ENCODE measurements around the gene CTNND1.

Gene CTNND1

DNA sequence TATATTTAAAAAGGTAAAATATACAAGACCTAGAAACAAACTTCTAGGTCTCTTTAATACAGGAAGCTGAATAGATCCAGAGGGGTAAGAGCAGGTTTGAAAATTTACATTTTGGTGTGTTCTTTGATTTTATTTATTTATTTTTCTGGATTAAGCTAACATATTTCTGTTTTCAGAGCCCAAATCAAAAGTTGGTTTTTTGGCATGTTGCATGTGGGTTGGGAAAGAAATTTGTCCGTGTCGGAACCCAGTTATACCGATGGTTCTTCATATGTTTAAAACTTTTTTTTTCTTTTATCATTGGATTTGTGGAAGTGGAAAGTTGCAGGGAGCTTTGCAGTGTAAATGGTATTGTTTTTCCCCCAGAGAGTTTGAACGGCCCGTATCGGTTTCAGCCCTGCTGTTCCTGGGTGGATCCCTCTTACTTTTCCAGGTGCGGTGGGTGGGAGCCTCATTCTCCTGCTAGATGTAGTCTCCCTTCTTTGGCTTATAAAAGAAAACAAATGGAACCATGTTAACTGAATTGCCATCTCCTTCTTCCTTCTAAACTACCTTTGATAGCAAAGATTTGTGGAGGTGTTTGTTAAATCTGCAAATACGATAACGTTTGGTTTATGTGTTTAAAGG lies 746 bp downstream of the CTNND1 start:
- no peak for DNase-seq

DNA sequence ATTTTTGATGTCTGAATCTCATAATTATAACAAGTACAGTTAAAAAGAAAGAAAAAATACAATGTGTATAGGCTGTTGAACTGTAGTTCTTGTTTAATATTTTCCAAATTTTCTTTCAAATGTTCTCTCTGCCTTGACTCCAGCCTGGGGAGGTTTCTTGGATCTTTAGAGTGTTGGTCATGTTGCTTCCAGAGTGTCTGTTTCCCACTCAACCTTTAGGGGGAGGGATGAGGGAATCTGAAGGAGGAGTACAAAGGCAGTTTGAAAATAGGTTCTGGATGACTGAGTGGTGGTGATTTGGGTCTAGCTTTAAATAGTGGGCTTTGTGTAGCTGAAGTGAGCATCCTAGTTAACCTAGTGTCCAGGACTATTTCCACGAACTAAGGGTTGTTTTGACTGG lies 2.0 kb downstream of the CTNND1 start:
- peak; percentile 36 for DNase-seq

DNA sequence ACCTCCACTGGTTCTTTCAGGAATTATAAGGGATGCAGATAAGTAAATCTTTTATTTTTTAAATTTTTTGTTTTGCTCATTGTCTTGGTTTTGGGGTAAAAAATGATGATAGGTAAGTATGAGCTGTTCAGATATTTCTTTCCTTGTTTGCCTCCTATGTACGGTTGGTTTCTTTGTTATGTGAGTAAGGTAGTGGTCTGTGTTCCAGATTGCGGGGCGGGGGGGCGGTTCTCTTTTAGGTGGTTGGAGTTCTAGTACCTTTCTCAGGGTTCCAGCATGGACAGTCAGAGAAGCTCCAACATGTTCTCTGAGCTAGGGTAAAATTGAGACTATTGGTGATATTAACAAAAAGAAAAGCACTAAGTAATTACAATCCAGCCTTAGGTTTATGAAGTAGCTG lies 2.4 kb downstream of the CTNND1 start:
- DNase-seq = no peak

DNA sequence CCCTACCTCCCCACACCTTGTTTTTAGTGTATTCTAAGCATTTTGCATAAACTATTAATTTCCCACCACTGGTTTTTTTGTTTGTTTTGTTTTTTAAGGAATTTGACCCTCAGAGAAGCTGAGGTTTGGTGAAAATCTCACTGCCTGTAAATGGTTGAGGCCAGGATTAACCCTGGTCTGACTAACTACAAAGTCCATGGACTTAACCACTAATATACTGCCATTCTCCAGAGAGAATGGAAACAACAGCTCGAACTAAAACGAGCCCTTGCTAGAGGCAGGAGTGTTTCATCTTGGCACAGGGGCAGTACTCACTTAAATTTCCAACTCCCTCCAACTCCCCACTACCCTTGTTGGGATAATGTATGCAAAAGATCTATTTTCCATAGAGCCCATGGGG lies 3.0 kb downstream of the CTNND1 start:
- no peak for DNase-seq

DNA sequence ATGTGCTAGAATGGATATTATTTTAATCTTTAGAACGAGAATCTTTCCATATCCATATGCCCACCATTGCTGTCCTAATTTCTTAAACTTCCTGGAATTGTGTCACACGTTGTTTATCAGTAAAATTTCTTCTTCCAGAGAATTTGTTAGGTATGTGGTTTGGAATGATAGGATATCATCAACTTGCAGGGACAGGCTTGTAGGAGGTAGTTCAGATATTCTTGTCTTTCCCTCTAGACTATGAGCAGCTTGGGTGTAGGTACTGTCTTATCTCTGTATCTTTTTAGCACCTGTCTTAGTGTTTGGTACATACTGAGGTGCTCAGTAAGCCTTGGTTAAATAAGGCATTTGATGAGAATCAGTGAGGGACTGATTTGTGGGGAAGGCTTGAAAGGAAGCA lies 3.4 kb downstream of the CTNND1 start:
- DNase-seq = no peak

DNA sequence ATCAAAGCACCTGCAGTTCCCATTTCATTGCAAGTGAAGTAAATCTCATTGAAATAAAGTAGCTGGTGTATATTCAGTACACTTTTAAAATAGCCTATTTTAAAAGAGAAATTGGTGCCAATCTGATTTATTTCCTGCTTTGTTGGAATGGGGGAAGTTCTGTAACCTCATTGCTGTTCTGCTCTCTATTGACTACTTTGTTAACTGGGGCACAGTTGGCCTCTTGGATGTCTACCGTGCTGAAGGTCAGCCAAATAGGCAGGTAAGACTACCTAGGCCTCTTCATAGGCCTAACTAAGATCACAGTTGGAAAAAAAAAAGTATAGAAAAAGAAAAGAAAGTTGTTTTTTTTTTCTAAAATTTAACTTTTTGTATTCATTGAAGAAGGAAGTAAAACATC lies 9.2 kb downstream of the CTNND1 start:
- DNase-seq = no peak

DNA sequence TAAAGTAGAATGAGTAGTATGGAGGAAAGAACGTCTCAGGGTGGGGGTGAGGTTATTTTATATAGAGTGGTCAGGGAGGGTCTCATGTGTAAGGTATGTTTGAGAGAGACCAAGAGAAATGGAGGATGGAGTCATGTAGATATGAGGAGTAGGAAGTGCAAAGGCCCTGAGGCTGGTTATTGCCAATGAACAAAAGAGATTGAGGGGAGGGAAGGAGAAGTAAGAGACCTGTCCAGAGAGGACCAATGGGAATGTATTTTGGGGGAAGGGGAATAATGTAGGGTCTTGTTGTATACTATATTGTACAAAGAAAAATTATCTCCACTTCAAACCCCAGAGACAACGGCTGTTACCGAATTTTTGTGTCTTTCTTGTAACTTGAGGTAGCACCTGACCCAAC lies 9.8 kb downstream of the CTNND1 start:
- DNase-seq = no peak

DNA sequence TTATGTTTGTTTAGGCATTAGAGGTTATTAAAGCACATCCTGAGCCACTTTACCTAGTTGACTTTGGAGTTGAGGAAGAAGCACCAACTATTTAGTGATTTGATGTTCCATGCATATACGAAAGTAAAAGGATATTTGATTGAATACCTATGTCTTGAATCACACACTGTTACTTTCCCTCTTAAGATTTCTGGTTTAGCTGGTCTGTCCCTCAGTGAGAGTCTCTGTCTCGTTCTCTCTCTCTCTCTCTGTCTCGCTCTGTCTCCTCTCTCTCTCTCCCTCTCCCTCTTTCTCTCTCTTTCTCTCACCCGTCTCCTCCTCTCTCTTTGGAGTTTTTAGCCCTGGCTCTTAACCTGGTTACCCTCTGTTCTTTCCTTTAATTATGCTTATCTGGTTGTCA lies 11.0 kb downstream of the CTNND1 start:
- DNase-seq = peak; percentile 29

DNA sequence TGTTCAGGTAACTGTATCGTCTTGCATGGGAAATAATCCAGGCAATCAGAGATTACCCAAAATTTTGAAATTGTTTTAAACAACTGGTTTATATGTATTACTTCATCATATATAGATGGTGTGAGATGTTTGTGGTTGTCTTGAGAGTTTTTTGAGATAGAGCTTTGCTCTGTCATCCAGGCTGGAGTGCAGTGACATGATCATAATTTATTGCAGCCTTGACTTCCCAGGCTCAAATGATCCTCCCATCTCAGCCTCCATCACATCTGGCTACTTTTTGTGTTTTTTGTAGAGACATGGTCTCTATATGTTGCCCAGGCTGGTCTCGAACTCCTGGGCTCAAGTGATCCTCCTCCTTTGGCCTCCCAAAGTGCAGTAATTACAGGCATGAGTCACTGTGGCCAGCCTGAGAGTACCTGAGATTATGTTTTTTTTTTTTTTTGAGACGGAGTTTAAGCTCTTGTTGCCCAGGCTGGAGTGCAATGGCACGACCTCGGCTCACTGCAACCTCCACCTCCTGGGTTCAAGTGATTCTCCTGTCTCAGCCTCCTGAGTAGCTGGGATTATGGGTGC lies 11.5 kb downstream of the CTNND1 start:
- DNase-seq = no peak

DNA sequence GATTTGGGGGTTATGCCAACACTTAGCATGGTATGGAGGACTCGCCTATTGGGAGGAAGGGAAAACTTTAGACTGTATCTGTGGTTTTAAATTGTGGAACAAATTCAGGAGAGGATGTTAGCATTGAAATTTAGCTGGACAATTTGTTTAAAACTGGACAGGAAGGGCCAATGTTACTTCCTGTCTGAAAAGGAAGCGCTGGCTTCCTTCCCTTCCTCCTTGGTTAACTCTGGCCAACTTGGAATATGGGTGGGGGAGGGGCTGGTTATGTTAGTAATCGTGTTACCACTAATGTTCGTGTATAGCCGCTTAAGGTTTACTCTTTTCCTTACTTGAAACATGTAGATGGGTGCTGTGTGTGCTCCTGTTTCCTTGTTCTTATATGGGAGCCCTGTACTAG lies 13.9 kb downstream of the CTNND1 start:
- DNase-seq = no peak

DNA sequence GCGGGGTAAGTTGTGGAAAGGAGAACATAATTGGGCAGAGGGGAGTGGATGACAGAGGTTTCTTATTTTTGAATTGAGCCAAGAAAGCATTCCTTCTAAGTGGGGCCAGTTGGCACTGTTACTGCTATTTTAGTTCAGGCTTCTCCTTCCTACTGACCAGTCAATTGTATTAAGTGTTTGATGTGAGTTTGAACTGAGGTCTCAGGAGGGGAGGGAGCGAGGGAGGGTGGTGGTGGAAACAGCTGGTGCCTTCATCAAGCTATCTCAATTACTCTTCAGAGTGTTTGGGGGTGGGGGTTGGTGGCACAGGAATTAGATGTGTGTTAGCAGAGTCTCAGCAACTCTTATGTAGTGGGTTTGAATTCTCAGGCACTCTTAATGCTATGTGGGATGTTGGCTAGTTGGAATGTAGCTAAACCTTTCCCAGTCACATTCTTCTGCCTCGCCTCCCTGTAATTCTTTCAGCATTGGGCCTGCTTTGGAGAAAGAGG lies 14.5 kb downstream of the CTNND1 start:
- DNase-seq = peak; percentile 89

DNA sequence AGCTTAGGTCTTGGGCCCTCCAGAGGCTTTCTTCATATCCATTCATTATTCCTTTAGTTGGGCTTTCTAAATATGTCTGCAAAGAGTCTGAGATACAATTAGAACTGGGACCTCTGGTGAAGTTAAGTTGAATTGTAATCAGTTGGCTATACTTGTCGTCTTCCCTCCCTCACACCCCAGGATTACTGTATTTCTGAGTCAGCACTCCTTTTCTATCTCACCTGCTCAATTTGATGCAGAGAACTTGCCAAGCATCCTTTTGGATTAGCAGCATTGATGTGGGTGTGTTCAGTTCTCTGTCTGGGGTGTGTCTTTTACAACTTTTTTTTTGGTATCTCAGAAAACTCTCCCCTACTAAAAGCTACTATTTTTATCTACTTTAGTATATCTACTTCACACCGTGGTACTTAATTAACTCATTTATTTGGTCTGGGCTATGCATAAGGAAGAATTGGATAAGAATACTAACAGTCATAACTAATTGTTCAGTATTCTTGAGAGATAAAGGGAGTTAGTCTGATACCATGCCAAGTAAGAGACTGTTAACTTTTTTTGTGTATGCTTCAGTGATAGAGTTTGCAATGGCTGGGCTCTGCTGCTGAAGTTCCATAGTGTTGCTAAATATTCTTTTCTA lies 15.1 kb downstream of the CTNND1 start:
- no peak for DNase-seq

DNA sequence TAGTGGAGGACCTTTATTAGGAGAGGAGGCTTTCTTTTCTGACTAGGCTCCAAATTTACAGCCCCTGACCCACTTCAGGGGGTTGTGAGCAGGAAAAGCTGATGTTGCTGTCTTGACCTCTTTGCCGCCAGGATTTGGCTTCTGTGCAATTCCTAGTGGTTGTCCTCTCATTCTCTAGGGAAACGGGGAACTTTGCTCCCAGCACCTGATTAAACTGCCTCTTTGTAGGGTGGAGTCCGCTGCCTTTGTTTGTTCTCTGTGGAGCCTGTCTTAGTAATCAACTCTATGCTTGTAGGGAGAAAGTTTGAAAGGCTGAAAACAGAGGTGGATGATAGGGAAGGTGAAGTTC lies 16.3 kb downstream of the CTNND1 start:
- no peak for DNase-seq

DNA sequence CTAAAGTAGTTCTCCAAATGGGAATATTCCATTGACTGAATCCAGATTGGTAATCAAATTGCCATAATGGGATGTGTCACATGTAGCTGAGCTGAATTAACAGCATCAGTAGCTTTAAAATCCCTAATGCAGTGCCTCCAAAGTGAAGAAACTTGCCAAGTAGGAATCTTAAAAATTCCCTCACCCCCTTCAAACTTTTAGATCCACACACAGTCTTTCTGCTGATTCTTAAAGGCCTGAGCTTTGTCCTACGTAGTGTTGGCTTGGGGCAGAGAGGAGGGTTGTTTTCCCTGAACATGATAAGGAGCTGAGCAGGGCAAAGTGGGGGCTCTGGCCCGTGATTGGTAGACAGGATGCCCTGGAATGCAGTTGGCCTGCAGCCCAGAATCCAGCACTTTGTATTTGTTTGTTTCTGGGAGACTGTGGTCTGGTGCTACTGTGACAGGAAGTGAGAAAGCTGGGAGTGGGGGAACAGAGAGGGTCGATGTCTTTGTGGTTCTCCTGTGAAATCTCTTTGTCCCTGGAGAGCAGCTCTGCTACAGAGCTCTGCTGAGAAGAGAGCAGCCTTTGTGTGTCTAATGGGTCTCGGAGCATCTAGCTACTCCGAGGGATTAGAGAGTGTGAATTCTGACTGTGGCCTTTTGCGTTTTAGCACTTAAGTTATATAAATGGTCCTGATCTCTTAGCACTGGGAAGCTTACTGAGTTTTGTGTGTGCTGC lies 16.9 kb downstream of the CTNND1 start:
- peak; percentile 98 for DNase-seq

DNA sequence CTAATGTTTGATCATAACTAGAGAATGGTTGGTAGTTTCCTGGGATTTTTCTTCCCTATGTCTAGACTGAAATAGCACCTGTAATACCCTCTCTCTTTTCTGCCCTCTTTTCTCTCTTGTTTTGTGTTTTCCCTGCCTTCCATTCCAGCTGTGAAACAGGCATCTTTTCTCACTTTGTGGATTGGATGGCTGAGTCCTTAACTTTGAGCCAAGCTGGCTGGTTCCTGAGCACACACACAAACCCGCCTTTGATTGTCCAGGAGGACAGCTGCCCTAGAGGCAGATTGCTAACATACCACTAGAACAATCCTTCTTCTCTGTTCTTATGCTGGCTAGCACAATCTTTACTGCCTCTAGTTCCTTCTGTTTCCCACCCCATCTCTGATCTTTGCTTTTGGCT lies 17.7 kb downstream of the CTNND1 start:
- DNase-seq = no peak

DNA sequence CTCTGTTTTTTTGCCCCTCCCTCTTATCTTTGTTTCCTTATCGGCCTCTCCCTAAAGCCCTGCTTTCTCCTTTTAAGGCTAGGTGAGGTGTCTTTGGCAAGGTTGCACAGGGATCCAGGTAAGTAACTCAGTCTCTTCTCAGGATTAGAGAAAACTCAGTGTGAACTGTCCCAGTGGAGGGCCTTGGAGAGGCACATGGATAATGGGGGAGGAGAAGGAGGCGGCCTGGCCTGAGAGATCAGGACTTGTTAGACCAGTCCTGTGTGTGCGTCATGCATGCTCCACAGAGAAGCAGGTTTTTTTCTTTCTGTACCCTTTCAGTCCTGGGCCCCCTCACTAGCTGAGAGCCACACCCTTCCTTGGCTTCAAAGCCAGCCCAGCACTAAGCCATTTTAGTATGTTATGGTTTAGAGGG lies 19.9 kb downstream of the CTNND1 start:
- DNase-seq = no peak

DNA sequence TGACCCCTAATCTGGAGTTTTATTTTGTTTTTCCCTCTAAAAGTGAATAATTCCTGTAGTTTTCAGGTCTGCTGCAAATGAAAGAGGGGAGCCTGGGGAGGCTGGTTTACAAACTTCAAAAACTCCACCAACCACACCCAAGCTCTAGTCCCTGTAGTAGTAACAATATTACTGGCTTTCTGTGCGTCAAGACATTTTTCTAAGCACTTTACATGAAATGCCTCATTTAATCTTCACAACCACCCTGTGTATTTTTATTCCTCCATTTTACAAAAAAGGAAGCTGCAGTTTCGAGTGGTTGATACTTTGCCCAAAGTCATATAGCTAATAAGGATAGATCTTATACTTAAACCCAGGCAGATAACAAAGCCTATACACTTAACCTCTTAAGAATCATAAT lies 23.5 kb downstream of the CTNND1 start:
- no peak for DNase-seq

DNA sequence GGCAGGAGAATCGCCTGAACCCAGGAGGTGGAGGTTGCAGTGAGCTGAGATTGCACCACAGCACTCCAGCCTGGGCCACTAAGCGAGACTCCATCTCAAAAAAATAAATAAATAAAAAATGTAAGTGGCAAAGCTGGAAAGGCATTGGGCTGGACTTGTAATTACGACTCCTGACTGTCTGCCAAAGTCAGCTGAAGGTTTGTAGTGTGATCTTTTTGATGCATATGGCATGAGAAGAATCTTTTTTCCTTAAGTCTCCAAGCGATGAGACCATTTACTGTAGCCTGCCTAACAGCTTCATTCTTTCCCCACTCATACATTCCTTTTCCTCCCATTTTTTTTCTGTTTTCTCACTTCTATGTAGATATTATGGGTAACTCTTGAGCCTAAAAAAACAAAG lies 24.8 kb downstream of the CTNND1 start:
- DNase-seq = peak; percentile 54

DNA sequence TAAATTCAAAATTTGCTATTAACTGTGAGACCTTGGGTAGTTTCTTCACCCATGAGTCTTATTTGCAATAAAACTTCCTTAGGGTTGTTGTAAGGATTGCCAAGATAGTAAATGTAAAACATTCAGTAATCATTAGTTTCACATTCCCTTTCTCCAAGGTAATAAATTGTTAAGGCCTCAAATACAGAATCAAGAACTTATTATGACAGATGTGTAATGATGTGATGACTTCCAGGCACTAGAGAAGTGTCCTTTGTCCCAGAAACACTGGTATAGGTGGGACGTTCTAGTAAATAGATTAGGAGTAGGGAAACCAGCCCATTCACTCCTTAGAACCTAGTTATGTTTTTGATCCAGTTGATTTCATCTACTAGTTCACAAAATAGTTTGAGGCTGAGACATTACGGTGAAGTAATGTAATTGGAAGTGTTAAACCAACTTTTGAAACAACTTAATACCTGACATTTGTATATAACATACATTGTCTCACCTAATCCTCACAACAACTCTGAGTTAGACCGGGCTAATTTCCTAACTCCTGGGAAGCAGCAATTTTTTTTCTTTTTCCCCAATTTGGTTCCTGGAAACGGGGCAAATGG lies 25.5 kb downstream of the CTNND1 start:
- DNase-seq = no peak

DNA sequence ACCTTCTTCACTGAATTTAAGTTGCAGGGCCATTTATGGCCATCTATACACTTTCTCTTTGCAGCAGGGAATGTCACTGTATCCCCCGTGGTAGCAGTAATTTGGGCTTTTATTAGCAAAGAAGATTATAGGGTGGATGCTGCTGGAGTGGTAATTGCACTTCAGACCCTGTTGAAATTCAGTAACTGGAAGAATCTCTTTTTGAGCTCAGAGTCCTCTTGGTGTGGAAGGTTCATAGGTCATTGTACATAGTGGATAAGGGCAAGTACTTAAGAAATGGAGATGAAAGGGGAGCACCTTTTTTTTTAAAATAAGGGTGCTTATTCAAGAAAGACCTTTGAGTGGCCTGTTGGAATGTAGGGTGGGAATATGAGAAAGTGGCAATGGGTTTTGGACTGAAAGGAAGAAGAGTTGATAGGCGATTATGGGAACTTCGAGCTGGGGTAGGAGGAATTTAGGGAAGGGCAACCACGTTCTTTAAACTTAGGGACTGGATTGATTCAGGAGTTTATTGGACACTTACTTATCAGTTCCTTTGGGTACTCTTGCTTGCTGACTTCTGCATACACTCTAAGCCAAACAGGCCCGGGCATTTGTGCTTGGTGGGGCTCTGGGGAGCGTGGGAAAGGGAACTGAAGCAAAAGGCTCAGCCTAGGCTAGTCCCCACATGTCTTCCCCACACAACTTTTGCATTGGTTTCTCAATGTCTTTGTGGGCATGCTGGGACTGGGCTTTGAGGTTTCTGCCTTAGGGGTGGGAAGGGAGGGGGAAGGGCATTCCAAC lies 26.5 kb downstream of the CTNND1 start:
- no peak for DNase-seq

DNA sequence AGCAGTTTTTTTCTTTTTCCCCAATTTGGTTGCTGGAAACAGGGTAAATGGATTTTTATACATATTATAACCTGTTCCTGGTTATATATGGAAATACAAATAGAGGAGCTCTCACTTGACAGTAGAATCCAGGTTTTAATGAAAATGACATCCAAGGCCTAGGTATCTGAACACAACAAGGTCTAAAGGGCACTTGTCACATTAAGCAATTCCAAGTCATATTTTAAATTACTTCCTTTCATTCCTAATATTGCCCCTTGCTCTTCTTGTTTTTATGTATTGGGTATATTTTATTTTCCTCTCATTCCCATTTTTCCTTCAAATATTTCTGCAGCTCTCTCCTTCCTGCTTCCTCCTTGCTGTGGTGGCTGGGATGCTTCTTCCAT lies 27.1 kb downstream of the CTNND1 start:
- DNase-seq = no peak

DNA sequence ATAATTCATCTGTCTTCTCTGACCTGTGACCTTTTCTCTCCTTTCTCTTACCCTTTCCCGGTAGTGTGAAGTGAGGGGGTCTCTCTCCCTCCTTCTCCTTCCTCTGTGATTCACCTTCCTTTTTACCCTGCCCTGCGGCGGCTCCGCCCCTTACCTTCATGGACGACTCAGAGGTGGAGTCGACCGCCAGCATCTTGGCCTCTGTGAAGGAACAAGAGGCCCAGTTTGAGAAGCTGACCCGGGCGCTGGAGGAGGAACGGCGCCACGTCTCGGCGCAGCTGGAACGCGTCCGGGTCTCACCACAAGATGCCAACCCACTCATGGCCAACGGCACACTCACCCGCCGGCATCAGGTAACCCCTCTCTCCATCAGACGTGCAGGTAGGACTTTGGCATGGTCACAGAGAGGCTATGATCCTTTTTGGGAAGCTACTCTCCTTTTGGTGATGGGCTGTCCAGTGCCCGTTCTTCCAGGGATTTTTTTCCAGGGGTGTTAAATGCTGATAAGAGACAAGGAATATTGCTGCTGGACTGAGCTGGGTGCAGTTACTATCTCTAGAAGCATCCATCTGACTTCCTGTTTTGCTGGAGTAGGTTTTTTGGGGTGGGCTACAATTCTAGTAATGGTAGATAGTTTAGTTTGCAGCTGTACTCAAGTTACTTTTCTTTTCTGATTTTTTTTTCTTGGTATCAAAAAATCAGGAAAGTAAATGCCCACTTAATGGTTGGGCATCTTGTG lies 29.9 kb downstream of the CTNND1 start:
- no peak for DNase-seq

Measured in fibroblast of skin of abdomen (primary cell).